DMS 273 (cell line): ENCODE measurements around the gene PLEK2.

ENCODE experiments used
- DNase-seq: peaks from one replicate; lab custom pipeline; 2025; ENCODE audit not compliant: unreplicated experiment; lab: John Stamatoyannopoulos, UW

The PLEK2 gene

DNA sequence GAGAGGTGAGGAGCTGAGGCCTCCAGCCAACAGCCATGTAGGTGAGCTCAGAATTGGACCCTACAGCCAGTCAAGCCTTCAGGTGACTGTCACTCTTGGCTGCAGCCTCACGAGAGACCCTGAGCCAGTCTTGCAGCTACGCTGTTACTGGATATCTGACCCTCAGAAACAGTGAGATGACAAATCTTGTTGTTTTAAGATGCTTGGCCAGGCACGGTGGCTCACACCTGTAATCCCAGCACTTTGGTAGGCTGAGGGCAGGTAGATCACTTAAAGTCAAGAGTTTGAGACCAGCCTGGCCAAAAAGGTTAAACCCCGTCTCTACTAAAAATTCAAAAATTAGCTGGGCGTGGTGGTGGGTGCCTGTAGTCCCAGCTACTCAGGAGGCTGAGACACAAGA lies 6.2 kb downstream of the PLEK2 start:
- DNase-seq, result no peak

DNA sequence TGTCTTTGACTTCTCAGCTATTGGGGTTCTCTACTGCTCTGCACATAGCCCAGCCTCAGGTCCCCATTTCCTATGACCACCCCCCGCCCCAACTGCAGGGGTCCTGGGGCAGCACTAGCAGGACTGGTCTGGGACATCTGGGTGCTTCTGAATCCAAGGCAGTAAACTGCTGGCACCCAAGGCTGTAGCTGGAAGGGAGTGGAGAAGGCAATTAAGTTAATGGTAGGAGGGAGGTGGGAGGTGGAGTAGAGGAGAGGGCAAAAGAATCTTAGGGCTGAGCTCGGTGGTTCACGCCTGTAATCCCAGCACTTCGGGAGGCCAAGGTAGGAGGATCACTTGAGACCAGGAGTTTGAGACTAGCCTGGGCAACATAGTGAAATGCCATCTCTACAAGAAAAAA lies 11.5 kb downstream of the PLEK2 start:
- DNase-seq, result no peak

DNA sequence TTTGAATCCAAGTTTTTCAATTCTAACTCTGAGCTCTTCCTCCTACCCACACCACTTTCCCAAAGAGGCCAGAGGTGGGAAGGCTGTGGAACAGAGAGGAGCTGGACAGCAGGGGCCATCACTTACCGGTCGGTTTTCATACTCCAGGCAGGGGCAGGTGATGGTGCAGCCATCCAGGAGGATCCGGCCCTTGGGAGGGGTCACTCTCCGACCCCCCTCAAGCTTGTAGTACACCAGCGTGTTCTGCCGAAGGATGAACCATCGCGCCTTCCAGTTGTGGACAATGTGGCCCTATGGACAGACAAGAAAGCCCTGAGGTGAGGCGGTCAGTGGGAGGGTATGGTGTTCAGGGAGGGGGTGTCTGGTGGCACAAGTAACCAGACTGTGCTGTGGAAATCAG lies 14.4 kb downstream of the PLEK2 start:
- DNase-seq, result no peak

DNA sequence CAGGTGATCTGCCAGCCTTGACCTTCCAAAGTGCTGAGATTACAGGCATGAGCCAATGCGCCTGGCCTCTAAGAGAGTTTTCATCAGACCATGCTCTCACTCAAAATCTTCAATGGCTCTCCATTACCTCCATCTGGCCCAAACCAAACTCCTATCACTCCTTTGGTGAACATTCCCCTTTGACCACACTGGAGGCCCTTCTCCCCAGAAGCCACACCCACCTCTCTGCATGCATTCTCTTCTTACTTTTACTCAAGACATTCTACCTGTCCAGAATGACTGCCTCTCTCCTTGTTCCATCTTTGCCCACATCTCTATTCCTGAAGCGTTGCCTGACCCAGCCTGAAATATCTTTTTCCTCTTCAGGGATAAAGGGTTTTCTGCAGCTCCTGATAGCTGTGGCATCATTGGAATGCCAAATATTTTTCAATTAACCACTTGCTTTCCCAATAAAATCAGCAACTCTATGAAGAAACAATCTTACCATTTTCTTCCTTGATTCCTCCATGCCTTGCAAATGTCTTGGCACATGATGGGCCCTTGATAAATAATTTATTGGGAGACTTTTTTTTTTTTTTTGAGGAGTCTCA lies 15.5 kb downstream of the PLEK2 start:
- DNase-seq, result no peak

DNA sequence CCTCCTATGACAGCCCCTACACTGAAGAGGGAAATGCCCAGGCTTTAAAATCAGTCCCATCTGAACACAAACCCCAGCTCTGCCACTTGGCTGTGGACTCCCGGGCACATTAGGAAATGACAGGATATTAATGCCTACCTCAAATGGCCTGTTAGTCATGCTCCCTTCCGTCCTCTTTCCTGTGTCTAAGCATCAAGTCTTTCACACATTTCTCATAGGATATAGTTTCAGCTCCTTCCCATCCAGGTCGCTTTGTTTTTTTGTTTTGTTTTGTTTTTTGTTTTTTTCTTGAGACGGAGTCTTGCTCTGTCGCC lies 16.1 kb downstream of the PLEK2 start:
- DNase-seq, result no peak

DNA sequence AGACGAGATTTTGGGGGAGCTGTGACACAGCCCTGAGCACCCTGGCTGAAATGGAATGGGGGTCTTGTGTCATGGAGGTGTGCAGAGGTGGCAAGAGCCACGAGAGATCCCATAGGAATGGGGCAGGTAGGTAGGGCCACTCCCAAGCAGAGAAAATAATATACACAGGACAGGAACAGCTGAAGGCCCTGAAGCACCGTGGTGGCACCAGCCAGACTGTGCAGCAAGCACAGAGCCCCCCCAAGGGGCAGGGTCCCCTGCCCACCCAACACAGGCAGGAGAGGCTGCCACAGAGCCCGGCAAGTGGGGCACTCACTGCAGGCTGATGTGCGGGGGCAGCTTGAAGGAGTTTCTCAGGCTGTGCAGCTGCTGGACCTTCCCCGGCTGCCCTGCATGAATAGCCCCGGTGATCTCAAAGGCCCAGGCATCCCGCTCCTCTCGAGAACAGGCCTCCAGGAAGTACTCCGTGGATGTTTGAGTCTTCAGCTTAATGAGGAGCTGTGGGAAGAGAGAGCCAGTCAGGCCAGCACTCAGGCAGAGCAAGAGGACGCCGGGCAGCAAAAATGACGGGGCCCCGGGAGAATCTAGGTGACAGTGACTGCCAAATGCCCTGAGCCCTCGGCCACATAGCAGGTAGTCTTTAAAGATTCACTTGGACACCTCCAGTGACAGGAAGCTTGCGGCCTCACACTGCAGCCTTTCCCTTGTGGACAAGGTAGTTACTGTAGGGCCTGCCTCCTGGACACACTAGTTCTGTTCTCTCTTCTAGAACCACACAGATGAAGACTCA lies 16.7 kb downstream of the PLEK2 start:
- DNase-seq, result no peak

DNA sequence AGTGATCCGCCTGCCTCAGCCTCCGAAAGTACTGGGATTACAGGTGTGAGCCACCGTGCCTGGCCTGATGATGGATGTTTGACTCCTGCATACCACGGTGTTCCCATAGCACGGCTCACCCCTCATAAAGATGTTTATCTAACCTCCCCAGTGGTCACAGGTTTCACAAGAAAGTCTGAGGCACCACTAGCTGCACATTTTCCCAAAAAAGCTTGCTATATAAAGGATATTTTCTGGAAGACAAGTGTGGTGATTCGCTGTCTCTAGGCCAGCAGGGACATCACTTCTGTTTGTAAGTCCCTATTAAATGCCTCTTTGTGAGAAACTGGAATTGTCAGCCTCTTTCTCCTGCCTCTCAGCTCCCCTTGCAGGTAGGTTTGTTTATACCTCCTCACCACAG lies 18.3 kb downstream of the PLEK2 start:
- DNase-seq, result no peak

DNA sequence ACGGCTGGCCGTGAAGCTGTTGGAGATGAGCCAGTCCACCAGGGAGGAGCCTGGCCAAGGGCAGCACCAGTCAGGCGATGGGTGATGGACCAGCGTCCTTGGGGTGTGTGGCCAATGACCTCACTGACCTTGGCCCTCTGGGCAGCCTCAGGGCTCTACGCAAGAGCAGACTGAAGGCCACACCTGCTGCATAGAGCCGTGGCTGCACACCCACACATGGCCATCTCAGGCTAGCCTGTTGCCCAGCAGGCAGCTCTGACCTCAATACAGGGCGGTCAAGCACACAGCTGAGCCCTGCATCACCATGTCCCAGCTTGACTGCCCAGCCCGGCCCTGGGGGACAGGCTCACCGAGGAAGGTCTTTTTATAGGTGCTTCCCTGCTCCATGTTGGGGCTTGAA lies 19.2 kb downstream of the PLEK2 start:
- DNase-seq, result no peak

DNA sequence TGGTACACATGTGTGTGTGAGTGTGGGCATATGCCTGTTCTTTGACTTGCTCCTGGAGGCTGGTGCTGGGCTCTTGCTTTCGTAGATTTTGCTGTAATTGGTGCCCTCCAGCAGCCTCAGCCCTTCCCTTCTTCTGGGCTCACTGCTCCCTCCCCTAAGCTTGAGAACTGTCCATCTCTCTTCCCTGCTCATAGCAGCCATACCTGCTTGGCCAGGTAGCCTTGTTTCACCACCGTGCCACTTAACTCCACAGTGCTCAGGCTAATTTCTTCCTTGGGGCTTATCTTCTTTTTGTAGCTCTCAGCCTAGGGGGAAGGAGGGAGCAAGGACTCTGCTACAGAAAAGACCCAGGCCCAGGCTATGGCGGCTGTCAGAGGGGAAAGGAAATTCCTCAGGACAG lies 19.8 kb downstream of the PLEK2 start:
- no peak for DNase-seq

DNA sequence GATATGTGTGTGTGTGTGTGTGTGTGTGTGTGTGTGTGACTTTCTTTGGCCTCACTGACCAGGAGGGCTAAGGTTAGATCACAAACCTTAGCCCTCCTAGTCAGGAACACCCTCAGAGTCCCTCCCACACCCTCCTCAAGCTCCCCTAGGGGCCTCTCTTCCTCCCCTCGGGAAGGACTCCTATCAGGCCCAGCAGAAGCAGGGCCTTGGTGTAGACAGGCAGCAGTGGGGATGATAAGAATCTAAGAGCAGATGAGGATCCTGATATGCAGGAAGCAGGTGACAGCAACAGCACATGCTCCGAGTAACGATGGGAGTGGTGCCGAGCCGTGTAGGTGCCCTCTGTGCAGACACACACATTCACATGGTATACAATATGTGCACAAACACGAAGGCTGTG lies 20.7 kb downstream of the PLEK2 start:
- no peak for DNase-seq

DNA sequence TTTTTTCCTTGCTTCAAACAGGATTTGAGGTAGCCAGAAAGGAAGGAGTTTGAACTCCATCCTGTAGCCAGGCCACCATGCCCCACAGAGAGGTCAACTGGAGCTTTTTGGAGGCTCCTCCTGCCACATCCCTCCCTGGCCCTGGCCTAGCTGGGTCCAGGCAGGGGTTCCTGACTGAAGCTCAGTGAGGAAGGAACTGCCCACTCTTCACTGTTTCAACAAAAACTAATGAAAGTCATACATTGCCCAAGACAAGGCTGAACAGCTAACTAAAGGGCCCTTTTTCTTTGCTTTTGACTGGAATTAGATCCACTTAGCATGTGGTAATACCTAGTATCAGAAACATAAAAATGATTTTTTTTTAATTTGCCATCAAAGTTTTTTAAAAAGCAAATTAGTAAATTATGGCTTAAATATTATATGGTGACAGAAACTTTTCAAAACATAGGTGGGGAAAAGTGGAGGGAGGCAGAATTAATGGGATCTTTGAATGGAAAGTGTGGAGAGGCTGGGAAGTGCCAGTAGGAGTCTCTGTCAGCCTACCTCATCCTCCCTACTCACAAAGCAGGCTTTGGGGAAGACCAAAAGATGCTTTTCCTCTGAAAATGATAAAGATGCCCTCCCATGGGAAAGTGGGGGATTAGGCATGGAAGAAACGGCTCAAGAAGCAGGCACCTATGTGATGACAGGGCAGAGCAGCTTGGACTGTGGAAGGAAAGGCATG lies 22.0 kb downstream of the PLEK2 start:
- DNase-seq, result no peak

GRCh38 chr14:67389275-67389674 lies 22.7 kb downstream of the PLEK2 start:
- DNase-seq, result no peak

- DNase-seq, result no peak
Observed at GRCh38 chr14:67387195-67387594, 24.8 kb downstream of the PLEK2 start.

- DNase-seq, result no peak
Observed at GRCh38 chr14:67385618-67386017, 26.3 kb downstream of the PLEK2 start.

- no peak for DNase-seq
Observed at GRCh38 chr14:67385120-67385519, 26.8 kb downstream of the PLEK2 start.

- DNase-seq, result no peak
Observed at GRCh38 chr14:67377916-67378315, 34.0 kb downstream of the PLEK2 start.

- DNase-seq, result no peak
Observed at GRCh38 chr14:67373347-67373746, 38.6 kb downstream of the PLEK2 start.

DNA sequence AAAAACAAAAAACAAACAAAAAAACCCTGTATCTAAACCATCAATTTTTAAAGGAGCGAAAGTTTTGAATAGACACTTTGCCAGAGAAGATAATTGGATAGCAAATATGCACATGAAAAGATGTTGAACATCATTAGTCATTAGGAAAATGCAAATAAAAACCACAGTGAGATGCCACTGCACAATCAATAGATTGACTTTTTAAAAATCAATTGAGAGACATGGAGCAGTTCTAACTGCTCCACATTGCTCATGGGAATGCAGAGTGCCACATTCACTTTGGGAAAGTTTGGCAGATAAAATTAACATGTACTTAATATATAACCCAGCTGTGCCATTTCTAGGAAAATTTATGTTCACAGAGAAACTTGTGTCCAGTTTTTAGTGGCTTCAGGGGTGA lies 39.1 kb downstream of the PLEK2 start:
- no peak for DNase-seq

- no peak for DNase-seq
Observed at GRCh38 chr14:67371247-67372148, 40.5 kb downstream of the PLEK2 start.

DNA sequence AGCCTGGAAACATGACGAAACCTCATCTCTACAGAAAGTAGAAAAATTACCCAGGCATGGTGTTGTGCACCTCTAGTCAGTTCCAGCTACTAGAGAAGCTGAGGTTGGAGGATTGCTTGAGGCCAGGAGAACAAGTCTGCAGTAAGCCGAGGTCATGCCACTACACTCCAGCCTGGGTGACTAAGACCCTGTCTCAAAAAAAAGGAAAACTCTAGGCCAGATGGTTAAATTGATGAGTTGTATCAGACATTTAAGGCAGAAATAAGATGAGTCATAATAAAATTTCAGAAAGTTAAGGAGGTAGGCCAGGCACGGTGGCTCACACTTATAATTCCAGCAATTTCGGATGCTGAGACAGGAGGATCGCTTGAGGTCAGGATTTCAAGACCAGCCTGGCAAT lies 41.1 kb downstream of the PLEK2 start:
- no peak for DNase-seq

DNA sequence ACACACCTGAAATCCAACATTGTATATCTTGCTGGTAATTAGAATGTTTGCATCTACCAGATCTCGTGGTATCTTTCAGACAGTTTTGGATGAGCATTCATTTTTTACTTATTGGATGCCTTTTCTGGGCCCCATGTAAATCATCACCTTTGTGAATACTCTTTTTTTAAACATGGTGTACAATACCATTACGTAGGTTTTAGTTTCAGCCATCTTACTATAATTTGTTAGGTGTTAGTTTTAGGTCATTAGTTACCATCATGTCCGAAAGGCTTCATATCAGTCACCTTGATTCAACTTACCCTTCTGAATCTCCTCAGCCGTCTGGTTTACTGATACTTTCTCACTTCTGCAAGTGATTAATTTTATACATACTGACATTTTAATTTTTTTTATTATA lies 46.5 kb downstream of the PLEK2 start:
- DNase-seq, result no peak
